NB4 (cell line): Measurements from ENCODE around the gene NT5C1A.

Source experiments
- DNase-seq: peaks from one replicate; pipeline ENCODE4 v3.0.0; 2010; ENCODE audit warnings: low read depth
- H3K4me3 ChIP-seq: one replicate; pipeline ENCODE4 v1.5.1; 2011; ENCODE audit warnings: mild to moderate bottlenecking, low read depth, low read length, moderate library complexity
- CTCF ChIP-seq: IDR thresholded peaks from one replicate; pipeline ENCODE4 v1.5.1; 2012; ENCODE audit warnings: low read depth, low read length
- MAX ChIP-seq: IDR thresholded peaks from 2 replicates; pipeline ENCODE4 v1.6.1; 2011; ENCODE audit warnings: low read depth, low read length
- MYC ChIP-seq: IDR thresholded peaks from 2 replicates; pipeline ENCODE4 v1.6.1; 2011; ENCODE audit warnings: low read depth, low read length
- POLR2A ChIP-seq: IDR thresholded peaks from 2 replicates; pipeline ENCODE4 v1.6.1; 2011; ENCODE audit warnings: mild to moderate bottlenecking; ENCODE audit not compliant: insufficient read length; ENCODE audit errors: extremely low read depth

NT5C1A gene

GRCh38 chr1:39683591-39684312, 11.8 kb upstream of the NT5C1A start:
- no peak overlapping the region for H3K4me3 ChIP-seq
- no peak for TF ChIP-seq MYC
- no peak for TF ChIP-seq POLR2A
- TF ChIP-seq CTCF = no peak
- TF ChIP-seq MAX = no peak
- no peak for DNase-seq

- H3K4me3 ChIP-seq = no peak overlapping the region
- no peak for TF ChIP-seq POLR2A
- TF ChIP-seq MYC = no peak
- TF ChIP-seq MAX = no peak
- TF ChIP-seq CTCF = no peak
- DNase-seq = no peak
These were observed 10.1 kb upstream of the NT5C1A start for GRCh38 chr1:39681999-39682398.

- no peak overlapping the region for H3K4me3 ChIP-seq
- TF ChIP-seq POLR2A (no peak), MYC (no peak), MAX (no peak), CTCF (no peak)
- no peak for DNase-seq
These were observed 9.4 kb upstream of the NT5C1A start for GRCh38 chr1:39681294-39681693.

- TF ChIP-seq POLR2A (no peak), MYC (no peak), CTCF (no peak), MAX (no peak)
- H3K4me3 ChIP-seq = no peak overlapping the region
- DNase-seq = no peak
These were observed 8.8 kb upstream of the NT5C1A start for GRCh38 chr1:39680751-39681150.

- TF ChIP-seq POLR2A = no peak
- DNase-seq = no peak
- H3K4me3 ChIP-seq = no peak overlapping the region
These were observed 7.9 kb upstream of the NT5C1A start for GRCh38 chr1:39679821-39680220.

- DNase-seq = no peak
- TF ChIP-seq POLR2A = no peak
- TF ChIP-seq MAX = no peak
- TF ChIP-seq CTCF = no peak
- no peak for TF ChIP-seq MYC
- H3K4me3 ChIP-seq = no peak overlapping the region
These were observed 7.0 kb upstream of the NT5C1A start for GRCh38 chr1:39678889-39679288.
